ENCODE data around the gene HMGXB3. TPM values are rescaled to one million over a fixed set of nuclear protein-coding genes. Genes with fewer than 3 reads are reported as not detected.

HMGXB3 gene
- total RNA-seq, 1 donor from 2014 or later: 23.1 TPM

GRCh38 chr5:150054569-150054968 lies 54.0 kb downstream of the HMGXB3 start:
- Histone ChIP-seq H3K4me1 (peaks cover 5% of the 10 kb centered on the region), H3K4me2 (no peak overlapping the region), H3K9ac (no peak overlapping the region), H3K79me2 (ENCODE audit: low read depth) (no peaks in the 10 kb centered on the region), H3K27ac (no peak overlapping the region), H3K4me3 (no peak overlapping the region), H3K9me3 (ENCODE audit: low read depth) (no peaks in the 10 kb centered on the region), H3K27me3 (no peaks in the 10 kb centered on the region), H2AFZ (replicated peaks) (no peak overlapping the region), H4K20me1 (ENCODE audit: low read depth) (no peaks in the 10 kb centered on the region), H3K36me3 (no peaks in the 10 kb centered on the region), H3F3A (ENCODE audit: low read depth) (no peaks in the 10 kb centered on the region)
- Mint-ChIP-seq H3K27ac (no peak overlapping the region), H3K27me3 (ENCODE audit: insufficient read depth, low read depth) (peaks cover 6% of the 10 kb centered on the region), H3K4me3 (no peak overlapping the region), H3K4me1 (peaks cover 14% of the 10 kb centered on the region), H3K36me3 (peaks cover 10% of the 10 kb centered on the region), H3K9me3 (no peaks in the 10 kb centered on the region)
- no peak for DNase-seq (ENCODE audit: low spot score)
- no peak for TF ChIP-seq EZH2 (IDR thresholded peaks at IDR 0.05)
- TF ChIP-seq EZH2phosphoT487 (IDR thresholded peaks at IDR 0.05): no peak
- no peak for TF ChIP-seq CTCF (IDR thresholded peaks at IDR 0.05)

- Mint-ChIP-seq H3K36me3 (peaks cover 9% of the 10 kb centered on the region), H3K4me3 (no peak overlapping the region), H3K27ac (no peak overlapping the region), H3K4me1 (peaks cover 14% of the 10 kb centered on the region), H3K27me3 (ENCODE audit: insufficient read depth, low read depth) (peaks cover 8% of the 10 kb centered on the region), H3K9me3 (no peaks in the 10 kb centered on the region)
- H3F3A ChIP-seq (ENCODE audit: low read depth): no peaks in the 10 kb centered on the region
- H3K27me3 ChIP-seq: no peaks in the 10 kb centered on the region
- no peak for DNase-seq (ENCODE audit: low spot score)
- TF ChIP-seq CTCF (IDR thresholded peaks at IDR 0.05) (no peak), EZH2 (IDR thresholded peaks at IDR 0.05) (no peak), EZH2phosphoT487 (IDR thresholded peaks at IDR 0.05) (no peak)
- no peaks in the 10 kb centered on the region for H4K20me1 ChIP-seq (ENCODE audit: low read depth)
- no peak overlapping the region for H2AFZ ChIP-seq (replicated peaks)
- no peaks in the 10 kb centered on the region for H3K9me3 ChIP-seq (ENCODE audit: low read depth)
- no peaks in the 10 kb centered on the region for H3K36me3 ChIP-seq
- H3K79me2 ChIP-seq (ENCODE audit: low read depth): no peaks in the 10 kb centered on the region
- H3K4me3 ChIP-seq: no peak overlapping the region
- H3K4me2 ChIP-seq: no peak overlapping the region
- H3K27ac ChIP-seq: no peak overlapping the region
- H3K9ac ChIP-seq: no peak overlapping the region
- peaks cover 5% of the 10 kb centered on the region for H3K4me1 ChIP-seq
These were observed 55.0 kb downstream of the HMGXB3 start for GRCh38 chr5:150055326-150056074.

- H3K4me3 ChIP-seq: no peak overlapping the region
- no peaks in the 10 kb centered on the region for H3K27me3 ChIP-seq
- H4K20me1 ChIP-seq (ENCODE audit: low read depth): no peaks in the 10 kb centered on the region
- peaks cover 7% of the 10 kb centered on the region for H3K36me3 Mint-ChIP-seq
- no peaks in the 10 kb centered on the region for H3K36me3 ChIP-seq
- peaks cover 5% of the 10 kb centered on the region for H3K4me1 ChIP-seq
- no peak overlapping the region for H3K4me2 ChIP-seq
- no peak for DNase-seq (ENCODE audit: low spot score)
- no peak overlapping the region for H3K9ac ChIP-seq
- H3K27me3 Mint-ChIP-seq (ENCODE audit: insufficient read depth, low read depth): peaks cover 10% of the 10 kb centered on the region
- no peaks in the 10 kb centered on the region for H3K9me3 Mint-ChIP-seq
- H3K4me3 Mint-ChIP-seq: no peak overlapping the region
- no peak overlapping the region for H2AFZ ChIP-seq (replicated peaks)
- H3F3A ChIP-seq (ENCODE audit: low read depth): no peaks in the 10 kb centered on the region
- H3K27ac ChIP-seq: no peak overlapping the region
- no peaks in the 10 kb centered on the region for H3K79me2 ChIP-seq (ENCODE audit: low read depth)
- TF ChIP-seq EZH2 (IDR thresholded peaks at IDR 0.05) (no peak), CTCF (IDR thresholded peaks at IDR 0.05) (no peak), EZH2phosphoT487 (IDR thresholded peaks at IDR 0.05) (no peak)
- H3K9me3 ChIP-seq (ENCODE audit: low read depth): no peaks in the 10 kb centered on the region
- H3K4me1 Mint-ChIP-seq: peaks cover 14% of the 10 kb centered on the region
- no peak overlapping the region for H3K27ac Mint-ChIP-seq
These were observed 55.5 kb downstream of the HMGXB3 start for GRCh38 chr5:150056075-150056443.

All from neural progenitor cell (in vitro differentiated cells).